Limb (tissue), 2 donors: ENCODE data around the gene IFI30.
A peak's percentile ranks its signal among the peaks of the same experiment; 100 is the strongest.

Source experiments
- DNase-seq, 2 donors: peaks; one replicate each; pipeline ENCODE4 v3.0.0-alpha.2; 2016; ENCODE audit errors: extremely low spot score in 2 of 2

The IFI30 gene

DNA sequence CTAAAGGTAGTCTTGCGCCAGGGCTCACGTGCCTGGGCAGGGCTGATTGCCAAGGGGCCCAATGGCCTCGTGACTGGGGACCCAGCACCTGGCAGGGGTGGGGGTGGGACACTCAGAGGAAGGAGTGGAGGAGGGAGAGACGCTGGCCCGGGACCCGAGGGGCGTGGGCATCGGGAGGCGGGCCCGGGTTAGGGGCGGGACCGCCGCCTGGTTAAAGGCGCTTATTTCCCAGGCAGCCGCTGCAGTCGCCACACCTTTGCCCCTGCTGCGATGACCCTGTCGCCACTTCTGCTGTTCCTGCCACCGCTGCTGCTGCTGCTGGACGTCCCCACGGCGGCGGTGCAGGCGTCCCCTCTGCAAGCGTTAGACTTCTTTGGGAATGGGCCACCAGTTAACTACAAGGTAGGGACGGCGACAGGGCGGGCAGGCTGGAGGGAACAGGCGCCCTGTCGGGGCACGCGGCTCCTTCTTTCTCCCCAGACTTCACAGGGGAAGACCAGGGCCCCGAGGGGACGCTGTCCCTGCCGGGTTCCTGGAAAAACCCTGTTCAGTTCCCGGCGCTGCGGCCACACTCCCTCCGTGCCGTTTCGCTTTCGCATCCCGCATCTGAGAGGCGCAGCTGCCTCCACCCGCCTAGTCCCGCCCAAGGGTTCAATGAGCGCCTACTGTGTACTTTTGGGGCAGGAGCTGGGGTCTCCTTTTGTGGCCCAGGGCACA, at the start of gene IFI30:
Gene IFI30 (plus strand): TSS at position 242 of the 717 bp plus-strand sequence. CDS start 29 bp downstream, at position 271.
- DNase-seq: peak in 1 of 2 donors; percentile 13

DNA sequence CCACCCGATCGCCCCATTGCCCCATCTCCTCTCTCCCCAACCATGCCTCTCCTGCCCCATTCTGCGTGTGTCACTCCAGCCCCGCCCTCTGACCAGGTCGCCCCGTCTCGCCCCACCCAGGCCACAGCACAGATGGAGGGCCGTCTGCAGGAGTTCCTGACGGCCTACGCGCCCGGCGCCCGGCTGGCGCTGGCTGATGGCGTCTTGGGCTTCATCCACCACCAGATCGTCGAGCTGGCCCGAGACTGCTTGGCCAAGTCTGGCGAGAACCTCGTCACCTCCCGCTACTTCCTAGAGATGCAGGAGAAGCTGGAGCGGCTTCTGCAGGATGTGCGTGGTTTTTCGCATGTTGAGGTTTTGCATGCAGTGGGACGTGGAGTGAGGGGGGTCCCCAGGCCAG, 49.8 kb upstream of the IFI30 start:
- DNase-seq: no peak

DNA sequence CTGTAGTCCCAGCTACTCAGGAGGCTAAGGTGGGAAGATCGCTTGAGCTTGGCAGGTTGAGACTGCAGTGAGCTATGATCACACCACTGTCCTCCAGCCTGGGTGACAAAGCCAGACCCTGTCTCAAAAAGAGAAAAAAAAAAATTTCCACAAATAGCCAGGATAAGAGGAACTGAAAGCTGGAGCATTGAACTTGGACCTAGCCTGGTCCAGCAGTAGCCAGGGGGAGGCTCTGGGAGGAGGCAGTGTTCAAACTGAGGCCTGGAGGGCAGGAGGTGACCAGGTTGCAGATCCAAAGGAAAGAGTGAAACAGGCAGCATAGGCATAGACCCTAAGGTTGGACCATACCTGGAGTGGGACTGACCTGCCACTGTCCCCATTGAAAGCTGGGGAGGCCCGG, 47.5 kb upstream of the IFI30 start:
- DNase-seq: no peak

DNA sequence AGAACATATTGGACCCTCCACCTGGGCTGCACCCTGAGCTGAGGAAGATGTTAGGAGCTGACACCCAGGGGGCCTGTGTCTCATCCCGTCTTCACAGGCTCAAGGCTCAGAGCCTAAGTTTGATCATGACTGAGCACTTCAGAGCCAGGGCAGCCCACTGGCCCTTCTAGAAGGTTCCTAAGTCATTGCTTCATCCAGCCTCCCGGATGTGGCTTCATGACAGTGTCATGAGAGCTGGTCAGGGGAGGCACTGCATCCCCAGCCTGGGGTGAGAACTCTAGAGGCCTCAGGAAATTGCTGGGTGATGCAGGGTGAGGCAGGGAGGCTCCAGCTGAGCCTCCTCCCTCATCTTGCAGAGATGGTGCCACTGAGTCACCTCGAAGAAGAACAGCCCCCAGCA, 45.6 kb upstream of the IFI30 start:
- no peak for DNase-seq

DNA sequence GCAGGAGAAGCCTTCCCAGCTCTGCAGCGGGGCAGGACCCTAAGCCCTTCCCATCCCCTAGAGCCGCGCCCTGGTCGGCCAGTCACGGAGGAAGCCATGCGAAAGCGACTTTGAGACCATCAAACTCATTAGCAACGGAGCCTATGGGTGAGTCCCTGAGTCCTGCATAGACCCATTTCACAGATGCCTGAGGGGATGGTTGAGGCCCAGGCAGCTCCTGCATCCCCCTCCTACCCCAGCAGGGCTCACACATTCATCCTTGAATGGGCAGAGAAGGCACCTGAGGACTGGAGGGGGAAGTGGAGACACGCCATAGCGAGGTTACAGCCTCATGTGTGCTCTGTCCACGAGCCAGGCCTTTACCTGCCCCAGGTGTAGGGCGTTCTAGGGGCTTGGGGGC, 44.8 kb upstream of the IFI30 start:
- no peak for DNase-seq

DNA sequence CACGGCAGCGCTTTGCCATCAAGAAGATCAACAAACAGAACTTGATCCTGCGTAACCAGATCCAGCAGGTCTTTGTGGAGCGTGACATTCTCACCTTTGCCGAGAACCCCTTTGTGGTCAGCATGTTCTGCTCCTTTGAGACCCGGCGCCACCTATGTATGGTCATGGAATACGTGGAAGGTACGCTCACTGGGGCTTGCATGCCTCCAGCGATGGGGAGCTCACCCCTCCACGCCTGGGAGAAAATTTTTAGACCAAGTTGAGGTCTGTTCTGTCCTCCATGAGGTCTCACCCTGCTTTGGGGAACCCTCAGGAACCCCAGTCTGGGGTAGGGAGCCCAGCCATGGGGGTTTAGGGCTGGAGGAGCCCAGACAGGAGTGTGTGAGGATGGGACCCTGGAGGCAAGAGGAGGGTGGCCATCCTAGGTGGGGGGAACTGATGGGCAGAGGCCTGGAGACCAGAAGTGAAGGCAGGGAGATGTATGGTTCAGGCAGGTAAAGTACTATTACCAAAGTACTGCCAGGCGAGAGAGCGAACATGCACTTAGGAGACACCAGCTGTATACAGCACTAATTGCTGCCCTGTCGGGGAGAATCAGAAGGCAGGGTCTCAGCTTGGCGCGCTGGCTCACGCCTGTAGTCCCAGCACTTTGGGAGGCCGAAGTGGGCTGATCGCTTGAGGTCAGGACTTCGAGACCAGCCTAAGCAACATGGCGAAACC, 42.9 kb upstream of the IFI30 start:
- no peak for DNase-seq

DNA sequence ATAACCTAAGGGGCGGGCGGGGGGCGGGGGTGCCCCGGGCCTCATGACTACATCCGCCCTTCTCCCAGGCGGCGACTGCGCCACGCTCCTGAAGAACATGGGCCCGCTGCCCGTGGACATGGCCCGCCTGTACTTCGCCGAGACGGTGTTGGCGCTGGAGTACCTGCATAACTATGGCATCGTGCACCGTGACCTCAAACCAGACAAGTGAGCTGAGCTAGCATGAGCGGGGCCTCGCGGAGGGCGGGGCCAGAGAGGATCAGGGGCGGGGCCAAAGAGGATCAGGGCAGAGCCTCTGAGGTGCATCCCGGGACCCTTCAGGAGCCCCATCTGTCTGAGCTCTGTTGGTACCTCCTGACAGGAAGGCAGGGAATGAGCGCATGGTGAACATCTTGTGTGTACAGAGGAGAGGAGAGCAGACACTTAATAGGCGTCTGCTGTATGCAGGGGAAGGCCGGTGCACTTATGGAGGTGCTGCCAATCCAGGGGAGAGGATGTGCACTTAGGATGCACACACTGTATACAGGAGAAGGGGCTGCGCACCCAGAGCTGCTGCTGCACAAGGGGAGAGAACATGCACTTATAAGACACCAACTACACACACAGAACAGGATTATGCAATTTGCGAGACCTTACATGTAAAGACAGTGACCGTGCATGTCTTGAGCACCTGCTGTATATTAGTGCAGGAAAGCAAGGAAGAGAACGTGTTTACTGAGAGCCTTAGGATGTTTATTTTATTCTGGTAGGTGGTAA, 41.6 kb upstream of the IFI30 start:
- DNase-seq: no peak

DNA sequence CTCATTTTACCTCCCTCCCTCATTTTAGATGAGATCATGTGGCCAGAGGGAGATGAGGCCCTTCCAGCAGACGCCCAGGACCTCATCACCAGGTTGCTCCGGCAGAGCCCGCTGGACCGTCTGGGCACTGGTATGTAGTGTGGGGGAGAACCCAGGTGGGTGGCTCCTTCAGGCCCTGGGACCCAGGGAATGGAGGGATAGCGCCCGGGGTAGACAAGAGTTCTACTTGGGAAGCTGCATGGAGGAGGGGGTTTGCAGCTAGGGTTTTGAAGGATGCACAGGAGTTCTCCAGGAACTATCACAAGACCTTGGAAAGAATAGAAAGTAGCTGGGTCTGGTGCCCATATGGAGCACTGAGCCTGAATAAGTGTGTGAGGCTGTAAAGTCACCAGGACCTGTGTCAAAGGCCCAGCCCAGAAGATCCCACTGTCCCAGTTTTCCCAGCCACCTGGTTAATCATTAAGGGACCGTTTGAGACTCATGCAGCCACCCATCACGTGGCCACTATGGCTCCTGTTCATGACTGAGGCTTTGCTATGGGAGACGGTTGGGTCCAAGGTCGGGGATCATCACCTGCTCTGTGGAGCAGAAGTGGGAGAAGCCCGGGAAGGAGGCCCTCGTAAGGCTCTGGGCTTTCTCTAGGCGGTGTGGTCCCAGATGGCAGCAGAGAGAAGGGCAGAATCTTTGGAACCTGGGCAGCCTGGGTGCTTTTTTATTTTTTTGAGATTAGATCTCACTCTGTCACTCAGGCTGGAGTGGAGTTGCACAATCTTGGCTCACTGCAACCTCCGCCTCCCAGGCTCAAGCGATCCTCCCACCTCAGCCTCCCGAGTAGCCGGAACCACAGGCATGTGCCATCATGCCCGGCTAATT, 37.7 kb upstream of the IFI30 start:
- DNase-seq: no peak

DNA sequence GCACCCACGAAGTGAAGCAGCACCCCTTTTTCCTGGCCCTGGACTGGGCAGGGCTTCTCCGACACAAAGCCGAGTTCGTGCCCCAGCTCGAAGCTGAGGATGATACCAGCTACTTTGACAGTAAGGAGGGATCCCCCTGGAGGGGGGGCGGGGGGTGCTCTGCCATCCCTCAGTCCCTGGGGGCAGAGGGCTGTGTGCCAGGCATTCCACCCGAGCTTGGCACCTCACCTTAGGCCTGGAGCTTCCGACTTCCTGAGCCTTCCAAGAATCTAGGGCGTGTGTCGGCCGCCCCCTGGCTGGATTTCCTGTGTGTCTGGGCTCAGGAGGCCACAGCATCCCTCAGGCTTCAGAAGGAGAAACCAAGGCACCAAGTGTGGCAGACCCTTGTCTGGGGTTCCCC, 36.4 kb upstream of the IFI30 start:
- no peak for DNase-seq

DNA sequence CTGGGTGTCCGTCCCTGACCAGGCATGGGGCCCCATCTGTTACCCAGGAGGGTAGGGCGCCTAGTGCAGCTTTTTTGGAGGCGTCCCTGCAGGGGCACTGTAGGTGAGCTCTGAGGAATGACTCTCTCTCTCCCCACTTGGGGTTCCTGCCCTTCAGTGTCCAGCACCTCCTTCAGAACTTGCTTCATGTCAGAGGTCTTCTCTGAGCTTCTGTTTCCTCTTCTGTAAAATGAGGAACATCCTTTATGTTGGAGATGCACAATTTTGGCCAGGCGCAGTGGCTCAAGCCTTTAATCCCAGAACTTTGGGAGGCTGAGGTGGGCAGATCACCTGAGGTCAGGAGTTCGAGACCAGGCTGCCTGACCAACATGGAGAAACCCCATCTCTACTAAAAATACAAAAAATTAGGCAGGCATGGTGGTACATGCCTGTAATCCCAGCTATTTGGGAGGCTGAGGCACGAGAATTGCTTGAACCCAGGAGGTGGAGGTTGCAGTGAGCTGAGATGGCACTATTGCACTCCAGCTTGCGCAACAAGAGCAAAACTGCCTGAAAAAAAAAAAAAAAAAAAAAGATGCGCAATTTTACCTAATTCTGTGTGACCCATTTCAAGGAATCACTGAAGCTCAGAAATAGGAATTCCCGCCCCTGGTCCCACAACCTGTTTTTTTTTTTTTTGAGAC, 35.8 kb upstream of the IFI30 start:
- no peak for DNase-seq

DNA sequence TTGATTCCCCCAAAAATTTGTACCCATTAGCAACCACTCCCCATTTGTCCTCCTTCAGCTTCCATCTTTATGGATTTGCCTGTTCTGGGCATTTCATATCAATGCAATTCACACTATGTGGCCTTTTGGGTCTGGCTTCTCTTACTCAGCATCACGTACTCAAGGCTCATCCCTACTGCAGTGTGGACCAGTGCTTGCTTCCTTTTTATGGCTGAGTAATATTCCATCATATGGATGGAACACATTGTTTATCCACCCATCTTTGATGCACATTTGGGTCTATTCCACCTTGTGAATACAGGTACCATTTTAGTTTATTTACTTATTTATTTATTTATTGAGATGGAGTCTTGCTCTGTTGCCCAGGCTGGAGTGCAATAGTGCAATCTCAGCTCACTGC, 33.1 kb upstream of the IFI30 start:
- no peak for DNase-seq

DNA sequence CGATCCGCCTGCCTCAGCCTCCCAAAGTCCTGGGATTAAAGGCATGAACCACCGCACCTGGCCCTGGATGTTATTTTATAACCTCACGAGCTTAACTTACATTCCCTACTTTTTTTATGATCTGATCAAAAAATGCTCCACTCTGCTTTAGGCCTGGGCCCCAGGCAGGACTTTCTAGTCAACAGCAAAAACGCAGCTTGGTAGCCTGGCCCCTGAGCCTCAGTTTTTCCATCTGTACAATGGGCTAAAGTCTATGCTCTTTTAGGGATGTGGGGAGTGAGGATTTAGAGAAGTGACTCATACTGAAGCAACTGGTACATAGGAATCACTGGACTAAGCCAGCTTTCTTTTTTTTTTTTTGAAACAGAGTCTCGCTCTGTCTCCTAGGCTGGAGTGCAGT, 32.6 kb upstream of the IFI30 start:
- DNase-seq: no peak

DNA sequence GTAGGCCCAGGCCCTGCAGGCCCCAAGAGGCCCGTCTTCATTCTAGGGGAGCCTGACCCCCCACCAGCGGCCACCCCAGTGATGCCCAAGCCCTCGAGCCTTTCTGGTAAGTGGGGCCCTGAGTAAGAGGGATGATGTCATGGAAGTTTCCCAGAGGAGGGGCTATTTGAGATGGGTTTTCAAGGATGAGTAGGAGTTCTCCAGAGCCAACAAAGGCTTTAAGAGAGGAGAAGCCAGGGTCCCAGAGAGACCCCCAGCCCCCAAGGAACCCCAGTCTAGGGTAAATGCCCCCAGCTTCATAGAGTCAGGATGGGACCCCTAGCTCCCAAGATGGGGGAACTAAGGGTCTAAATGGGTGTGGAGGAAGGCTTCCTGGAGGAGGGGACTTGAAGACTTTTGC, 29.7 kb upstream of the IFI30 start:
- no peak for DNase-seq

DNA sequence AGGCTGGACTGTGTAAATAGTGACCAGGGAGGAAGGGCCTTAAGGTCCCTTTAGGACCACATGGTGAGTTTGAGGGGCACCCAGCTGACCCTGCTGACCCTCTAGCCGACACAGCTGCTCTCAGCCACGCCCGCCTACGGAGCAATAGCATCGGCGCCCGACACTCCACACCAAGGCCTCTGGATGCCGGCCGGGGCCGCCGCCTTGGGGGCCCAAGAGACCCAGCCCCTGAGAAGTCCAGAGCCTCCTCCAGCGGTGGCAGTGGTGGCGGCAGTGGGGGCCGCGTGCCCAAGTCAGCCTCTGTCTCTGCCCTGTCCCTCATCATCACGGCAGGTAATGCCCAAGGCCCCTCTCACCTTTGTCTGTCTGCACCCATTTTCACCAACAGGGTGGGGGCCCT, 29.3 kb upstream of the IFI30 start:
- no peak for DNase-seq

DNA sequence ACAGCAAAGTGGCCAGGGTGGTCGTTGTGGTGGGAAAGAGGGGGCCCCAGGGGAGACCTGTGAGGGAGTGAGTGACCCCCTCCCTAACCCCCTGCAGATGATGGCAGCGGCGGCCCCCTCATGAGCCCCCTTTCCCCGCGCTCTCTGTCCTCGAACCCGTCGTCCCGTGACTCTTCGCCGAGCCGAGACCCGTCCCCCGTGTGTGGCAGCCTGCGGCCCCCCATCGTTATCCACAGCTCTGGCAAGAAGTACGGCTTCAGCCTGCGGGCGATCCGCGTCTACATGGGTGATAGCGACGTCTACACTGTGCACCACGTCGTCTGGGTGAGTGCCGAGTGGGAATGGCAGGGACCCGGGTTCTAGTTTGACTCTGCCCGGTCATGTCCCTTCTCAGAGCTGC, 28.7 kb upstream of the IFI30 start:
- DNase-seq: no peak

DNA sequence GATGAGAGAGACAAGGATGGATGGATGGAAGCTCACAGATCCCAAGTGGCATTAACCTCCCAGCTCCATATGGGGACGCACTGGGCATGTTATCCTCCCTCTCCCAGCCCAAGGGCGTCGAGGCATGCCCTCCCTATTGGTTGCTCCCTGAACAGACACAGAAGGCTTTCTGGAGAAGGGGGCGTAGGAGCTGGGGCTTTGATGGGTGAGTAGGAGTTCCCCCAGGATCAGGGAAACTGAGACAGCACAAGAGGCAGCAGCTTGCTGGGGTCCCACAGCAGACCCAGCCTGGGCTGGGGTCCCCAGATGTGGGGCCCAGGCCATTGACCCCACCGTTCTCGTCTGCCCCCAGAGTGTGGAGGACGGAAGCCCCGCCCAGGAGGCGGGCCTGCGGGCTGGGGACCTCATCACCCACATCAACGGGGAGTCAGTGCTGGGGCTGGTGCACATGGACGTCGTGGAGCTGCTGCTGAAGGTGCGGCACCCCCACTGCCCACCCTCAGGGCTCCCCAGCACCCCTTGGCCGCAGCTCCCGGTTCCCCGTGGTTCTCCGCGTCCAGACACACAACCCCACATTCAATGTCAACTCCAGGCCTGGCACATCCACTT, 28.1 kb upstream of the IFI30 start:
- DNase-seq: no peak

DNA sequence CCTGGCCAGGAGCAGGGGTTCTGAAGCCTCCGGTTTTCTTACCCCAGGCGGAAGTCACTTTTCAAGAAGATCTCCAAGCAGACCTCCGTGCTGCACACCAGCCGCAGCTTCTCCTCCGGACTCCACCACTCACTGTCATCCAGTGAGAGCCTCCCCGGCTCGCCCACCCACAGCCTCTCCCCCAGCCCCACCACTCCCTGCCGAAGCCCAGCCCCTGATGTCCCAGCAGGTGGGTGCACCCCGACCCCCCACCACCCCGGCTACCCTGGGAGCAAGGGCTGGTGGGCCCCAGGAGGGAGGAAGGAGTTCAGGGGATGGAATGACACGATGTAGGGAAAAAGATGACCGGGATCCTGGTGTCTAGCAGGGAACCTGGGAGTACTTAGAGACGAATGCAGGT, 26.2 kb upstream of the IFI30 start:
- DNase-seq: no peak

DNA sequence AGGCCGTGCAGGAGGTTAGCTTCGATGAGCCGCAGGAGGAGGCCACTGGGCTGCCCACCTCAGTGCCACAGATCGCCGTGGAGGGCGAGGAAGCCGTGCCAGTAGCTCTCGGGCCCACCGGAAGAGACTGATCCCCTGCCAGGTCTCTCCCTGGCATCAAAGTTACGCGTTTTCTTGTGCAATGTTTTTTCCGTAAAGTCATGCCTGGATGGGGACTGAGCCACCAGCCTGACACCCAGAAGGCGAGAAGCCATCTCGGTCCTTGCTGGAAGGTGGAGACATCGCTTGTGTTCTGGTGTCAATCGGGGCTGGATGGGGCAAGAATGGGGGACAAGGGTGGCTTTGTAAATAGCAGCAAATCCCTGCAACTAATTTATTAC, 24.0 kb upstream of the IFI30 start:
- no peak for DNase-seq

DNA sequence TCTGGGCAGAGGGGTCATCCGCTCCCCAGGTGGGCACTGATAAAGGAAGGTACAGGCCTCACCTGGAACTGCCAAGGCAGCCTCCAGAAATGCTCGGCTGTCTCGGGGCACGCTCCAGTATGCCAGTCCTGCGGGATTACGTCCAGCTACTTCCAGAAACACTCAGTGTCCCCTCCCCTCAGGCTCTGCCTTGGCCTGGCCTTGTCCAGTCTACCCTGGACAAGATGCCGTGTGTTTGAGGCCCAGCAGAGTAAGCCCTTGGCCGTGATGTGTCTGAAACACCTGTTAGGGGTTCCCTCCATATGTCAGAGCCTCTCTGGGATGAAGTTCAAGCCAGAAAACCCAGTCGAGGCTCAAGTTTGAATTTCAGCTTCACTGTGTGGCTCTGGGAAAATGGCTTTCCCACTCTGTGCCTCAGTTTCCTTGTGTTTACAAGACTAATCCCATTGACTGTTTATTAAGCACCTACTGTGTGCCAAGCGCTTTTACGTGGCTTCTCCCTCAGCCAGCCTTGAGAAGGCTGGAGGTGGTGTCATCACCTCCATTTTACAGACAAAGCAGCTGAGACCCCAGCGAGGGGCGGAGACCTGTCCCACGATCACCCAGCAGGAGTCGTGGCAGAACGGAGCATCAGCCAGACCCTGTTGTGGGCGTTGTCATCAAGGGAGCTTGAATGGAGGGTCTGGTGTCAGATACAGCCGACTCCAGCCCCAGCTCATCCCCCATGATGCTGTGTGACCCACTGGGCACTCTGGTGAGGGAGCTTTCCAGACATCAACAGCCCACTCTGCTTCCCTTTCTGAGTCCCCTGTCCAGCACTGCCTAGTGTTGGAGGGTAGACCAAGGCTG, 22.6 kb upstream of the IFI30 start:
- DNase-seq: no peak

DNA sequence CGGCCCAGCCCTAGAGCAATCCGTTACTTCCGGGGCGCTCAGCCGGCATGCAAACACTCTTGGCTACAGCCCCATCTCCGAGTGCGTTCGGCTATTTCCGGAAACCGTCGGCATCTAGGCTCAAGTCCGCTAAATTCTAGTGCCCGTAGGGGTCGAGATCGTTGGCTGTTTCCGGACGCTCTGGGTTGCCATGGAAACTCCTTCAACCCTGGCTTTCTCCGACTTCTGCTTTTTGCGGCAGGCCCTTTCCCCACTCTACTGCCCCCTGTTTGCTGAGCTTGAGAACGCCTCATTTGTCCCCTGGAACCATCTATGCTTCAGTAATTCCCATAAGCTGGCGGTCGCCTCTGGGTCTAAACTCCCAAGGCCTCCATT, 21.2 kb upstream of the IFI30 start:
- DNase-seq: peak; percentile 95 to 97
